GM12873 (cell line): ENCODE results near the gene TMEM222.

Experiments
- CTCF ChIP-seq: IDR thresholded peaks from 2 replicates; pipeline ENCODE4 v1.5.1; 2012; ENCODE audit warnings: low read depth, mild to moderate bottlenecking, moderate library complexity, low read length, control low read depth; ENCODE audit not compliant: insufficient read depth; ENCODE audit errors: missing control alignments

Gene TMEM222

DNA sequence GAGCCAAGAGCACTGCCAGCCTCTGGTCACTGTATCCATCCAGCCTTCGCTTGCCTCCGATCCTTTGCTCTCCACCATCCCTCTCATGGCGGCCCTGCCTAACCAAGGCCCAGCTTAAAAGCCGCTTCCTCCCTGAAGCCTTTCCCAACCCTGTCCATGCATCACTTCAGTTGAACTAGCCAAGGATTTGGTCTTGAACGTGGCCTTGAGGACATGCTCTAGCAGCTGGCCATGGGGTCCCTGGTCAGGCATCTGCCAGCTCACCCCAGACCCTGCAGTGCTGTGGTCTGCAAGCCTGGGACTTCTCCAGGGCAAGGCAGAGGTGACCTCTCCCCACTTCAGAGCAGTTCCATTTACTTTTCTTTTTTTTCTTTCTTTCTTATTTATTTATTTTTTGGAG, 14.8 kb downstream of the TMEM222 start:
- no peak for TF ChIP-seq CTCF

DNA sequence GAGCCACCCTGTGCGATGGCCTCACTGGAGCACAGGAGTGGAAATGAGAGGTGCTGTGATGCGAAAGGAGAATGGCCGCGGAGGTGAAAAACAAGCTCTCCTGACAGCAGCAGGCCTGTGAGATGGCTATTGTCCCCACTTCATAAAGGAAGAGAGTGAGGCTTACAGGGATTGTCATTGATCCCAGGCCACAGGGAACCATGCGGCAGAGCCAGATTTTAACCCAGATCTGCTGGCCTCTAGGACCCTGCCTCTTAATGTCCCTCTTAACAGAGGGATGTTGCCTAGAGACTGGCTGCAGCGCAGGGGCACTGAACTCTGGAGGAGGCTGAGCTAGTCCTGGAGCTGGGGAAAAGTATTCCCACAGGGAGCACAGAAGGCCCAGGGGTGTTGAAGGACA, 16.8 kb downstream of the TMEM222 start:
- no peak for TF ChIP-seq CTCF

DNA sequence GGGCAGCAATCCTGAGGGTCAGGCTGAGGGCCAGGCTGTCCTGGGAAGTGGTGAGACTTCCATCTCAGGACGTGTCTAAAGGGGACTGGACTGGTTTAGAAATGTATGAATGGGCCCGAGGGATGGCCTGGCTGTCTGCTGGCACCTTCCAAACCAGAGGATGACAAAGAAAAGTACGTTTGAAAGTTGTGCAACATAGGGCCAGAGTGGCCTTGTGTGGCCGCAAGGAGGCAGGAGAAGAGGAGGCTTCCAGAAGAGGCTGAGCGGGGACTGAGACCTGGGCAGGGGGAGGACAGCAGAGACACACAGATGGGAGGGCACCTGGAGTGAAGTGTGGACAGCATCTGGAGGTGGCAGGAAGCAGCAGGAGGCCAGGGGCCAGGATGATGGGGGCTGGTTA, 17.2 kb downstream of the TMEM222 start:
- no peak for TF ChIP-seq CTCF

GRCh38 chr1:27341525-27342252, 19.7 kb downstream of the TMEM222 start, which contains the start of gene SYTL1:
Gene SYTL1 (plus strand): TSS chr1:27342022. CDS start chr1:27345335, 3,313 bp downstream.
- TF ChIP-seq CTCF: no peak

GRCh38 chr1:27342391-27342777, 20.4 kb downstream of the TMEM222 start:
- no peak for TF ChIP-seq CTCF

DNA sequence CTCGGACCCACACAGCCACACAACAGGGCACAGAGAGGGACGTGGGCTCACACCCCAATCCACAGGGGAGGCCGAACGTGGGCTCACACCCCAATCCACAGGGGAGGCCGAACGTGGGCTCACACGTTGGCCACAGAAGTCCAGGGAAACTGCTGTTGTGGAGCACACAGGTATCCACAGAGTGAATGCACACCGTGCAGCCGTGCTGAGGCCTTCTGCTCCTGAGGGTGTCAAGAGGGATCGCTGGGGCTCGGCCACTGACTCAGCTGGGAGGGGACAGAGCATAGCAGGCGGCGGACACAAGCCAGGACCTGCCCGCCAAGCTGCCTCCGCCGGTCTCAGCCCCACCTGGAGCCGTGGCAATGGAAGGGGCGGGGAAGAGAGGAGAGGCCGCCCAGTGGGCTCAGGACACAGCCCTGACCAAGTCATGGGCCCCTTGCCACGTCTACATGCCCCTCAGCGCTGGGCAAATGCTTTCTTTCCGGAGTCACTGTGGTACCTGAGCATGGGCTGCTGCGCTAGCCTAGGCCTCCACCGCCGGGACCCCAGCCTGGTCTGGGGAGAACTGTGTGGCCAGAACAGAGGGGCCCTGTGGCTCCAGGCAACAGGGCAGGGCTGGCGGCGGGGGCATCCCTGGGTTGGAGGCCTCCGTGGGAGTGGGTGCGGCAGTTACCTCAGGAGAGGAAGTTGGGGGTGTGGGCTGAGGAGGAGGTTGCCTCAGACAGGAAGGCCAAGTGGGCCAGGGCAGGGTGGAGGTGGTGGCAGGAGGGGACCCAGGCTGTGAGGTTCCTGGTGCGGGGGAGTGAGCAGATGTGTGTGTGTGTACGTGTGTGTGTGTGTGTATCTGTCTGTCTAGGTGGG, 21.0 kb downstream of the TMEM222 start:
- no peak for TF ChIP-seq CTCF

DNA sequence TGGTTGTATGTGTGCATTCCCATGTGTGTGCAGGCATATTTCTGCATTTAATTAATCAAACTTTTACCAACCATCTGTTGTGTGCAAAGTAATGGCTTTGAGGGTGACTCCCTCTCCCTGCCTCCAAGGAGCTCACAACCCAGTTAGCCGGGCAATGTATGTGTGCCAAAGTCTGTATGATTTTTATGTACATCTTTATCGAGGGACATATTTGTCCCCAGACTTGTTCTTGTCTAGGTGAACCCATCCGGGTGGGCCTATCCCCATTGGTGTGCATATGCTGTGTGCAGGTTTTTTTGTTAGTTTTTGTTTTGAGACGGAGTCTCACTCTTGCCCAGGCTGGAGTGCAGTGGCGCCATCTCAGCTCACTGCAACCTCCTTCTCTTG, 21.7 kb downstream of the TMEM222 start:
- no peak for TF ChIP-seq CTCF
